DMS53 (cell line): ENCODE results near the gene SAC3D1.

Experiments used
- DNase-seq: peaks from one replicate; lab custom pipeline; 2025; lab: John Stamatoyannopoulos, UW

Gene SAC3D1

DNA sequence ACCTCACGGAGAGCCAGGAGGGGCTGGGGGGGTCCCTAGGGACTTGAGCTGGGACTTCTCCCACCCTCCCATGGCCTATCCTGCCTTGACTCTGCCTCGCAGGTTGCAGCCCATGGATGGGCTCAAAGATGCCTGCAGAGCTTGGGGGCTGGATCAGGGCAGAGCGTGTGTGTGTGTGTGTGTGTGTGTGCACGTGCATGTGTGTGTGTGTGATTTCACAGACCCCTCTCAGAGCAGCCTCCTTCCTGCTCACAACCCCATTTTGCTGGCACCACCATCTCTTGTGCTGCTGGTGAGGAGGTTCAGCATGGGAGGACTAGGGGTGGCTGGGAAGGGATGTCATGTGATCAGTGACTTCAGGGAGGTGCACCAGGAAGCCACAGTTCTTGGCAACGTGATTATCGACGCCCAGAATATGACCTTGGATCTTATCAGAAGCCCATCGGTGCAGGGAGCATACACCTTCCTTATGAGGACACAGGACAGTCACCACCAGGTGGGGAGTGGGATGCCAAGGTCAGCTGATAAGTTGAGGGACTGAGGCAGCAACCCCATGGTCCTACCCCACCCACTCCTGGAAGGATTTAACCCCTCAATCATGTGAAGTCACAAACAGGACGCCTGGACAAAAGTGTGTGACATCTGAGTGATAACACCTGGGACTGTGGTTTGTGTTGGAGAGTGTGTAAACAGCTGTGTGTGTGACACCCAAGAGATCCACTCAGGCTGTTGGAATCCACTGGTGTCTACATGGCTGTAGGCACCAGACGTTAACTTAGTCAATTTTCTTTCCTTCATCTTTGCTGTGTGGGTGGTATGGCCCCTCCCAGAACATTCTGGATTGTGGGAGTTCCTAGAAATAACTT lies 19.2 kb downstream of the SAC3D1 start:
- peak; percentile 44 for DNase-seq

DNA sequence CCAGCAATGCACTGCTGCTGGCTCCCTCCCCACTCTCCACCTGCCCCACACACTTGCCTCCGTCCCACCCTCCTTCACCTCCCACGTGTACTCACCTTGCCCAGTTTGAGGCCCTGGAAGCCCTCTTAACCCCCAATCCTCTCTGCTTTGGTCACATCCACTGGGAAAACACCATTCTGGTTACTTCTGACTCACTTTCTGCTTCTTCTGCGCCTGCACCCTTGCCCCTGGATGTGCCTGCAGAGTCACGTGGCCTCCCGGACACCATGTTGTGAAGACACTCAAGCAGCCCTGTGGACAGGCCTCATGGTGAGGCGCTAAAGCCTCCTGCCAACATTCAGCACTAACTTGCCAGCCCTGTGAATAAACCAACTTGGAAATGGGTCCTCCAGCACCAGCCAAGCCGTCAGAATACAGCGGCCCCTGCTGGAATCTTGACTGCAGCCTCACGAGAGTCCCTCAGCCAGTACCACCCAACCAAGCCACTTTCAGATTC lies 20.0 kb downstream of the SAC3D1 start:
- DNase-seq: peak; percentile 37

DNA sequence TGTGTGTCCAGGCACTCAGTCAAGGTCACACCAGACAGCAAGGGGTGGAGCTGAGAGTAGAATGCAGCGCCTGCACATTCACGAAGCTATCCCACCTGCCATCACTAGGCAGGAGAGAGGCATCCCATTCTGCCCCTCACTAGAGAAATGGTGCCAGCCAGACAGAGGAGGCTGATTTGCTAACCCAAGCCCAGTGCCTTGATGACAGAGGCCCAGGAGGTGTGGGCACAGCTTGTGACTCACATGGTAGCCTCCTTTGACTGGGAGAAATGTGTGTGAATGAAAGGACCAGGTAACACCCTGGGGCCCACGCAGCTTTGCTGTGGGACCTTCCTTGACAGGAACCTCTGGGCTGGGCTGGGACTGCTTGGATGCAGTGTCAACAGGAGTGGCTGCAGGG lies 22.5 kb downstream of the SAC3D1 start:
- no peak for DNase-seq

DNA sequence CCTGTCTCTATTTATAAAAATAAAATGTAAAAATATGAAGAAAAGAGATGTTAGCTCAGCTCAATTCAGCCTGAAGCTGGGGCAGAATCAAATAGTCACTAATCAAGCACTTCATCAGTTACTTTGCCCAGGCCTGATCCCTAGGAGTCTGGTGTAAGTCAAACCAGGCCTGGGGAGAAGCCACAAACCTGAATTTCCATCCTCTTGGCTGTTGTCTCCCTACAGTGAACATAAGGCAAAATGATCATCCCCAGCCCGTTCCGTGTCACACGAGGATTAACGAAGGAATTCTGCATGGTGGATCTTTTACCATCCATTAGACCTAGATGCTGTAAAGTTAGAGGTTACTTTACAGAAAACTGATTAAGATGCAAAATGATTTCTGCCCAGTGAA lies 23.8 kb downstream of the SAC3D1 start:
- no peak for DNase-seq

DNA sequence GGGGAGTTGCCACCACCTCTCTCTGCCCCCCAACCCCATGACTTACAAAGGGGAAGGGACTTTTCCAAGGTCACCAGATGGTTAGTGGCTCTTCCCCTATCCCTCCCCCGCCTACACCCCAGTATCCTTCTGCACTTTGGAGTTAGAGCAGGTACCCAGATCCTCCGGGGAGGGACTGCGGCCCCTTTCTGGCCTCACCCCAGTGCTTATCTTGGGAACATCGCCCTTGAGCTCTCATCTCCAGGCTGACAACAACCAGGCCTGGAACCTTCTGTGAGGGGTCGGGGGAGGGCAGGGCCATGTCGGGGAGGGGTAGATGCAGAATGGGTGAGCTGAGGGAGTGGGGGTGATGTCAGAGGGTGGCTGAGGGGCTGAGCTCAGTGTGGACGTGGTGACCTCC lies 24.8 kb downstream of the SAC3D1 start:
- no peak for DNase-seq

DNA sequence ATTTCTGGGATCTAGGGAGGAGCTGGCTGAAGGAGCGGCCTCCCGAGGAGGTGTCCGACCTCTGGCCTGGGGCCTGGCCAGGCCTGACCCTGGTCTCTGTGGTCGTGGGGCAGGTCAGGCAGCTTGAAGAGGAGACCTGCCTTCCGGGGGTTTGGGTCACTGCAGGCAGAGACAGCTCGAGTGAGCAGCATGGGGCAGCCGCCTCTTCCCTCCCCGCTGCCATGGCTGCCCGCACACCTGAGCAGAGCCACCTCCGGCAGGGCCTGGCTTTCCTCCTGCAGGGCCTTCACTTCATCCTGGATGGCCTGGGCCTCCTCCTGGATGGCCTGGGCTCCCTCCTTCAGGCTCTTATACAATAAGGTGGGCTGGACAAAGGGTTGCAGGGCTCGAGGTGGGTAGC lies 25.3 kb downstream of the SAC3D1 start:
- DNase-seq: no peak

DNA sequence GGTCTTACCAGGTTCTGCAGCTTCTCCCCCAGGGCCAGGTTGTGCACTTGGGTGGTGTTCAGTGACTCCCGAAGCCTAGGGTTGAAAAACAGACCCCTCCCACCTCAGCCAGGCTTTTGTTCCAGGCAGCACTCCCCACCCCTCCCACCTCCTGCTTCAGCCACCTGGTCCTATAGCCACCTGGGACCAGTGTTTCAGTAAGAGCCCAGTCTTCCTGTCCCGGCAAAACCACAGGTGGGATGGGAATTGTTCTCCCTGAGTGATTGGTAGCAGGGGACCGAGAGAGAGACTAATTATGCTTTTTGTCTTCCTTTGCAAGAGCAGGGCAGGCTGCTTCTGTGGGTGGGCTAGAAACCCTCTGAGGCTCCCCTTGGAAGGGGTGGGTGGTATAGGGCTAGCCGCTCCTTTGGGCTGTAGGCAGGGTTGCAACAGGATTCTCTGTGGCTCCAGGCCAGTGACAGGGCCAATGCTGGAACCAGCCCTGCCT lies 25.8 kb downstream of the SAC3D1 start:
- no peak for DNase-seq

DNA sequence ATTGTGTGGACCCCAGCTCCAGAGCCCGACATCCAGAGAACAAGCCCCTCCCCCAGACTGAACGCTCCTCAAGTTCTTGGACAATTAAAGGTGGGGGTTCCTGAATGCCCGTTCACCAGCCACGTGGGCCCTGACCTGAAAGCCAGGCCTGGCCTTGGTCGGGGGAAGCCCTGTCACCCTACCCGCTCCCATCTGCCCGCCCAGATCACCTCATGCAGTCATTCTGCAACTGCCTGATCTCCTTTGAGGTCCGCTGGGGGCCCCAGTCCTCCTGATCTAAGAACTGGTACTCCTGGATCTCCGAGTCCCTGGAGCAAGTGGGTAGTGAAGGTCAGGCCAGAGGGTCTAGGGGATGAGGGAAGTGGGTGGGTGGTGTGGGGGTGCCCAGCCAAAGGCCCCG lies 26.4 kb downstream of the SAC3D1 start:
- no peak for DNase-seq

DNA sequence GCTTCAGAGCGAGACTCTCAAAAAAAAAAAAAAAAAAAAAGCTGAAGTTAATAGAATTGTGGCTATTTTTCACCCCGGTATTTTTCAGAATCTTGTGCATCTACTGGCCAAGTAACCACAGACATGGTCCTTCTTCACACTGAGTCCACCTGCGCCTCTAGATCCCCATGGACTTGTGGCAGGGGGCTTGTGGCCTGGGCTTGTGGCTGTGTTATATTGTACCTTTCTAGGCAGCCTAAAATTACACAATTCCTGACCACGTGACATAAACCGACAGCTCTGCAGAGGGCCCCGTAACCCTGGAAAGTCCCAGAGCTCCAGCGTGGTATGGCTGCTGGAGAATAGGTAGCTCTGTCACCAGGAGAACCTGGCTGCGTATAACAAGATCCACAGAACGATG lies 28.2 kb downstream of the SAC3D1 start:
- peak; percentile 52 for DNase-seq

DNA sequence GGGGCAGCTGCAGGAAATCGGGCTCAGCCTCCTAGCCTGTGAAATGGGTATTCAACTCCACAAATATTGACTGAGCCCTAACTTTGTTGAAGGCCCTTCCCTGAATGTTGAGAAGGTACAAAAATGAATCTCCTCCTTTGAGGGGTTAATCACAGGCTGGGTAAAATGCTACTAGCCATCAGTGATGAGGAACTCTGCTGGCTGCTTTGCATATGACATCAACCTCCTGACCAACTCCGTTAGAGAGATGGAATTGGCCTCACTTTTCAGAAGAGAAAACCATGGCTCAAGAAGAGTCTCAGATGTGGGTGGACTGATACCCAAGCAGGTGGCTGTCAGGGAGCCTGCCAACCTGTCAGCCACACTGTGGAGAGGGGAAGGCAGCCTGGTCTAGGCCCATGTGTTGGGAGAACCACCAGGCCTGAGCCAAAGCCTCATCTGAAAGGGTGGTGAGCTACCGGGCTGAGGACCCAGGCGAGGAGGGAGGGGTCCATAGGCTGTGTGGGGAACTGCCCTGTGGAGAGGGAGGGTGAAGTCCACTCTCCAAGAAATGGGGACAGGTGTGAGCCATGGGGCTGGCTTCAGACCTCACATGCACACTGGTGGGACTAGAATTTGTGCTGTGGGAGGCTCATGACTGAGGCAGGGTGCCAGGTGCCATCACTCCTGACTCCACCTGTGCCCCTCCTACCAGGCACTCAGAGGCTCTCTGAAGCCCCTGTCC lies 31.1 kb downstream of the SAC3D1 start:
- no peak for DNase-seq

DNA sequence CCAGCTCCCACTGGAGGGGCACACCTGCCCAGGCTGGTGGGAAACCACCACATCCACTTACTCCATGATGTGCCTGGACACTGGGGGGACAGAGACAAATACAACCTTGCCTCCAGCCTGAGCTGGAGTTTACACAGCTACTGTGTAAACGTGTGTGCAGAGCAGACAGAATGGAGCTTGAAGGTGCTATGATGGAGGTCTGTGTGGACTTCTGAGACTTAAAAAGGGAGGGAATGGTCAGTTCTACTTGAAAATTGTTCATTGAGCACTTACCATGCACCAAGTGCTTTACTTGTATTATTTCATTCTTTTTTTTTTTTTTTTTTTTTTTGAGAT lies 31.6 kb downstream of the SAC3D1 start:
- no peak for DNase-seq

DNA sequence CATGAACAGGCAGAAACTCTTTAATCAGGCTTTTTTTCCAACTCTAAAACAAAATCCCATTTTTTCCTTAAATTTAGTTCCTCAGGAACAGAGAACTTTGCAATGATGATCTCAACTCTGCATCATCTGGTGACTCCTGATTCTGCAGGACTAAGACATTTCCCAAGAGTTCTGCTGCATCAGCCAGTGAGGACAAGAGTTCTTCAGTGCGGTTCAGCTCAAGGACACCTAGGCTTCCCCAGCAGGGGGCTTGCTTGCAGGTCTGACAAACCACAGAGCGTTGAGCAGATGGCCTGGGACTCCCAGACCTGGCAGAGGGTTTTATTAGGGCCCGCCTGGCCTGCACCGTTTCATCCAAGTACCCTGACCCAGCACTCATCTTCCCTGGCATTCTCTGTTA lies 36.4 kb downstream of the SAC3D1 start:
- DNase-seq: no peak

DNA sequence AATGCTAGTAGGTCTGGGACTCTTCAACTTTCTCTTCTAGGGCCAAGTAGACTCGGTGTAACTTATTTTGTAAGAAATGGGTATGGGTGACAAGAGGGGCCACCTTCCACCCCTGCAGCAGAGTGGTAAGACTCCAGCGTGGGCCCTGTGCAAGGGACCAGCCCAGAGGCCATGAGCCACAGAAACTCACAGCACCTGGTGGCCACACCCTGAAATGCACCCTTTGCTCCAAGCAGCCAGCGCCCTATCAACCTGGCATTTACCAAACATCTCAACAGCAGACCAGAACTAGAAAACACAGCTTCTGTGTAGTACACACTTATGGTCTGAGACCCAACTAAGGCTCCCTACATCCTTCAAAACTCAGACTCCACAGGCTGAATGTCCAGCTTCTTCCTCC lies 37.1 kb downstream of the SAC3D1 start:
- peak; percentile 77 for DNase-seq

DNA sequence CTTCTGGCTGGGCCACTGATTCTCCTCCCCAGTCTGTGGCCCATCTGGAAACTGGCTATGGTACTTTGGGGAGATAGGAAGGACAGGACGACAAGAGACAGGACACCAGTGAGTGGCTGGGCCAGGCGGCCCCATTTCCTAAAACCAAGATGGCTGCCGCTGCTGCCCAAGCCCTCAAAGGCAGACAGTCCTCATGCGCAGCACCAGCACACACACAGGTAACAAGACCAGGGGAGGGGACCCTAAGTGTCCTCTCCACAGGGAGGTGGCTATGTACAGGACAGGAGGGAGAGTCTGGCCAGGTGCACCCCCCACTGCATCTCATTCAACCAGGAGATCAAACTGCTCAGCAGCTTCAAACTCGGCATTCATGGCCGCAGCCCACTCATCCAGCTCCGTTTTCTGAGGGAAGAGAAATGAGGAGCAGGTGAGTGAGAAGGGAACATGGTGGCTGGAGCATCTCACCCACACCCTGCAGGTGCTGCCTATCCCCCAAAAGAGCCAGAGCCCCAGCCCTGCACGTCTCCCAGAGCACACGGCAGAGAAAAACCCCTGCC lies 37.9 kb downstream of the SAC3D1 start:
- DNase-seq: no peak

DNA sequence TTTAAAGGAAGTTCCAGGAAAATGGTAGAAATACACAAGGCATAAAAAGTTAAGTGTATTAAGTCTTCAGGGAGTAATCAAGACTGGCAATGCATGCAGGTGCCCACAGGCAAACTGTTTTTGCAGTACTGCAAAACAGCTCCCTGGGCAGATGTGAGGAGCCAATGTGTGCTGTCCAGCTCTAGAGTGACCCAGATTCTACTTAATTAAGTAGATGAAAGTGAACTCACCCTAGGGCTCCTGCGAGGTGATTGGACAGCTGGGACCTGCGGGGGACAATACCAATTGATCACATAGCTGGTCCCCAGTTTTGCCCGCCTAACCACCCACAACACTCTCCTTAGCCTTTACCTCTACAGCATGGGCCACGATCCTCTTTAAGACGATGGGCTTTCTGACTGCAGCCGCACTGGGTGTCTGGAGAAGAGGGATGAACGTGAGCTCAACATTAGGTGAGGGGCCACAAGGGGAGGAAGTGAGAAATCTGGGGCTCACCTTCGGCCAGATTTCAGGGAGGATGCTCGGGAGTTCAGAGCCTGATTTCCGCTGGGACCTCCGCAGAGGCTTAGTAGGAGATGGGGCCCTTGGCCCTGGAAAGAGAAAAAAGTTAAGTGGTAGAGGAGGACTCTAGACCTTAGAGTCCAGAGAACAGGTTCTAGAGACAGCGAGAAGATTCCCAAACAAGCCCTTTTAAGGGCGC lies 42.3 kb downstream of the SAC3D1 start:
- no peak for DNase-seq

DNA sequence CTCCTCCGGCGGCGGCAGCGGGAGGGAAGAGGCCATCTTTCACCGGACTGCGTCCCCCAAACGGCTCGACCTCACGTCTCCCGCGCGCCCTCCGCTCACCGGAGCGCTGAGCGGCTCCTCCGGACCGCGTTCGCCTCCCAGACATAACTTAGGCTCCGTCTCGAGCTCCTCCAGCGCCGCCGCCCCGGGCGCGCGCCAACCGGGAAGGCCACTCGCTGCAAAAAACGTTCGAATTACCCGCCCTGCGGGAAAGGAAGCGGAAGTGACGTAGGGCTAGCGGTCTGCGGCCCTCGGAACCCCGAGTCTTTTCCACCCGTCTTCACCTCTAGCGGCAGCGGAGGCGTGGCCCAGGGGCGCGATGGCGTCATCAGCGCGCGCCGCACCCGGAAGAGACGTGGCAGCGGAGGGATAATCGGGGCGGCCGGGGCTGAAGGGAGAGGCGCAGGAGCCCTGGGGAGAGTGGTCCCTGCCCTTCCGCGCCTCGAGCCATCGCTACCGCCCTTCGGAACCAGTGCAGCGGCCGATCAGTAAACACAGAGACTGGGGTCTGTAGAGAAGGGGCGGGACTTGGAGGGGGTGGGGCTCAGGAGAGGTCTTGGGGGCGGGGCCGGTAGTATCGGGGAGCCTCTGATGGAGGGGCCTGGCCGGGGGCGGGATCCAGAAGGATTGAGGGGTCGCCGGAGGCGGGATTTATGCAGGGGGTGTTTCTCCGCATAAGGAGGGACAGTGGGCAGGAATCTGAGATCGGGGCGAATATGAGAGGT lies 43.0 kb downstream of the SAC3D1 start, which contains the start of the genes CDCA5 and ZFPL1:
Gene CDCA5 (minus strand): TSS at position 207 of the 764 bp plus-strand sequence. CDS start 62 bp downstream, at position 145.
Gene ZFPL1 (plus strand): TSS at position 389 of the 764 bp plus-strand sequence. CDS start 477 bp downstream, outside the sequence.
- DNase-seq: peak; percentile 98

DNA sequence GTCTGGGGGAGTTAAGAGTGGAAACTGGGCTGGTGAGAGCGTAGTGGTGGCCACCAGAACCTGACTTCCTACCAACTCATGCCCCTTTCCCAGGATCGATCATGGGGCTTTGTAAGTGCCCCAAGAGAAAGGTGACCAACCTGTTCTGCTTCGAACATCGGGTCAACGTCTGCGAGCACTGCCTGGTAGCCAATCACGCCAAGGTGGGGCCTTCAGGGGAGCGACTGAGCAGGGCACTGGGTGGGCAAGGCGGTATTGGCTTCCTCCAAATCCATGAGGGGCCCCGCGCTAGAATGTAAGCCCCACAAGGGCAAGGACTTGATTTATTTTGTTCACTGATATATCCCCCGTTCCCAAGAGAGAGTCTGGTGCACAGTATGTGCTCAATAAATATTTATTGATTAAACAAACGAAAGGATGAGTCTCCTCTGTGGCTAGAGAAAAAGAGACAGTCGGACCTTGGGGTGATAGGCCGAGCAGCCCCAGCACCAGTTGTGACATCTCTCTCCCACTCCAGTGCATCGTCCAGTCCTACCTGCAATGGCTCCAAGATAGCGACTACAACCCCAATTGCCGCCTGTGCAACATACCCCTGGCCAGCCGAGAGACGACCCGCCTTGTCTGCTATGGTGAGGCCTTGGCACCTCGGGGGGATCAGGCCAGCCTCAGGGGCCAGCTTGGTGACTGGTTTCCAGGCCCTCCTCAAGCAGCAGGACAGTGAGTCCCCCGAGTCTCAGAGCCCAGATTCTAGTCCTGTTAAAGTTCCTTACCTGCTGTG lies 43.8 kb downstream of the SAC3D1 start:
- no peak for DNase-seq

DNA sequence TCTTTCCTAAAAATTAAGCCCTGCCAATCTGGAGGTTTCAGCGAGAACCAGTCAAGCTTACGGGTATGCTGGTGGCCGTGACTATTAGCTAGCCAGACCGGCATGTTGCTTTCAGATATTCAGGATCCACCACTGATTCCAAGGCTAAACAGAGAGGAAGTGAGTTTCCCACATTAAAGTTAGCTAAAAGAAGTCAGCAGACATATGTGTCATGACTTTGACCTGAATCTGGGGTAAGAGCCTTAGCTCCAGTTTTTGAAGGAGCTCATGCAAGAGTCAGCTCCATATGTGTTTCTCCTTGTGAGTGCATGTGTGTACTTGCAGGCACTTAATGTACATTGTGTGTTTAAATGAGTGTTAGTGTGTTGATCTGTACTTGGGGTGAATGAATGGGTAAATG lies 44.4 kb downstream of the SAC3D1 start:
- DNase-seq: no peak

DNA sequence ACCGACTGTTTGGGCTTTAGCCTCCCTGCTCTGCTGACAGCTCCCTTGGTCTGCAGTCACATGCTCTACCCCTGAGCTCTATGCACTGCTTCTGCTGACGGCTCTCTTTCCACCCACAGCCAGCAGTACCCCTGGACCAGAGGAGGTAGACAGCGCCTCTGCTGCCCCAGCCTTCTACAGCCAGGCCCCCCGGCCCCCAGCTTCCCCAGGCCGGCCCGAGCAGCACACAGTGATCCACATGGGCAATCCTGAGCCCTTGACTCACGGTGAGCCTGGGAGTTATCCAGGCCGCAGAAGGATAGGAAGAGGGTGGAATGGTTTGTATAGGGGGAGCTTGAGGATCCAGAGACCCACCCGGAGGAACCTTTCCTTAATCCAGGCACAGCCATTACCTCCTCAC lies 45.8 kb downstream of the SAC3D1 start:
- DNase-seq: no peak

DNA sequence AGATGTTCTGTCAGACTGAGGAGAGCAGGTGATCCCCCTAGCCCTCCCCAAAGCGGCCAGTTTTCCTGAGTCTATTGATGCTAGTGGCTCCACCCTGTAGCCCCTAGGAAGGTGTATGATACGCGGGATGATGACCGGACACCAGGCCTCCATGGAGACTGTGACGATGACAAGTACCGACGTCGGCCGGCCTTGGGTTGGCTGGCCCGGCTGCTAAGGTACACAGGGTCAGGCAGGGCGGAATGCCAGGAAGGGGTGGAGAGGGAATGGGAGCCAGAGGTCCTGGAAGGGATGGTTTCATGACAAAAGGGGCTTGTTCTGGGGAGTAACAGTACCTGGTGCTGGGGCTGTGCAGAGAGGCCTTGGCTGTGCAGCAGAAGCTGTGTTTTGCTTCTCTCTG lies 46.2 kb downstream of the SAC3D1 start:
- no peak for DNase-seq

DNA sequence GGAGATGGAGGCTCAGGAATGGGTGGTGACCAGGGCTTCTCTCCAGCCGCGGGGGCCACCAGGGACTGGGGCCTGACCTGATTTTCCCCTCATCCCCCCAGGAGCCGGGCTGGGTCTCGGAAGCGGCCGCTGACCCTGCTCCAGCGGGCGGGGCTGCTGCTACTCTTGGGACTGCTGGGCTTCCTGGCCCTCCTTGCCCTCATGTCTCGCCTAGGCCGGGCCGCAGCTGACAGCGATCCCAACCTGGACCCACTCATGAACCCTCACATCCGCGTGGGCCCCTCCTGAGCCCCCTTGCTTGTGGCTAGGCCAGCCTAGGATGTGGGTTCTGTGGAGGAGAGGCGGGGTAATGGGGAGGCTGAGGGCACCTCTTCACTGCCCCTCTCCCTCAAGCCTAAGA lies 46.8 kb downstream of the SAC3D1 start:
- no peak for DNase-seq
